ENCODE results near the gene OR10H3.

DNA sequence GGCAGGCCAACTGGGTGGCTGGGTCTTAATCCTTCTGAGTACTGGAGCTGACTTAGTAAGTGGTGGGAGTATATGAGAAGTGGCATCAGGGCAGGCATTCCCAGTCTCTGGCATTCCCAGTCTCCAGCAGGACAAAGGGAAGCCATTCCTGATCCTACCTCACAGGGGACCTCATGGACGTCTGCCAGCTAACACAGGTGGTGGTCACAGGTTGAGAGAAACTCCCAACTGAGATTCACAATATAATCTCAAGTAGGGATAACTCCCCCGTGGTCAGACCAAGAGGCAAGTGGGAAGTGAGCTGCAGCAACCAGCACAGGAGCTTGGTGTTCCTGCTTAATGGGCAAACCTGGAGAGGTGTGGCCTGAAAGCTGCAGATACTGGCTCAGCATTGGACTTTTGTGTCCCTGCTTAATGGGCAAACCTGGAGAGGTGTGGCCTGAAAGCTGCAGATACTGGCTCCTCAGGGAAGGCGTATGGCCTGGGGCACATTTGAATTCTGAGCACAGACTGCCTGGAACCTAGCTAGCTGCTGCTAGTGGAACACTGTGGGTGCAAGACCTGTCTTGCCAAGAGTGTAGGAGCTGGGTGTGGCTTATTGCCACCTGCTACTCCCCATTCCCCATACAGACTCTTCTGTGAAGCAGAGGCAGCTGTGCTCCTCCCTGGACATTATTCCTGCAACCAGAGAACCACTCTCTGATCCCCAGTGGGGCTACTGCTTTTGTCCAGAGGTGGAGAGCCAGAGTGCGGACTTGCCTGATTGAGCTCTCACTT, 35.8 kb upstream of the OR10H3 start:
- TF ChIP-seq, protein P1, sequence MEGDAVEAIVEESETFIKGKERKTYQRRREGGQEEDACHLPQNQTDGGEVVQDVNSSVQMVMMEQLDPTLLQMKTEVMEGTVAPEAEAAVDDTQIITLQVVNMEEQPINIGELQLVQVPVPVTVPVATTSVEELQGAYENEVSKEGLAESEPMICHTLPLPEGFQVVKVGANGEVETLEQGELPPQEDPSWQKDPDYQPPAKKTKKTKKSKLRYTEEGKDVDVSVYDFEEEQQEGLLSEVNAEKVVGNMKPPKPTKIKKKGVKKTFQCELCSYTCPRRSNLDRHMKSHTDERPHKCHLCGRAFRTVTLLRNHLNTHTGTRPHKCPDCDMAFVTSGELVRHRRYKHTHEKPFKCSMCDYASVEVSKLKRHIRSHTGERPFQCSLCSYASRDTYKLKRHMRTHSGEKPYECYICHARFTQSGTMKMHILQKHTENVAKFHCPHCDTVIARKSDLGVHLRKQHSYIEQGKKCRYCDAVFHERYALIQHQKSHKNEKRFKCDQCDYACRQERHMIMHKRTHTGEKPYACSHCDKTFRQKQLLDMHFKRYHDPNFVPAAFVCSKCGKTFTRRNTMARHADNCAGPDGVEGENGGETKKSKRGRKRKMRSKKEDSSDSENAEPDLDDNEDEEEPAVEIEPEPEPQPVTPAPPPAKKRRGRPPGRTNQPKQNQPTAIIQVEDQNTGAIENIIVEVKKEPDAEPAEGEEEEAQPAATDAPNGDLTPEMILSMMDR (IDR thresholded peaks at IDR 0.05; ENCODE audit: insufficient read depth, low read length, poor library complexity, severe bottlenecking) = no peak
- TF ChIP-seq EZH2phosphoT487 (conservative IDR thresholded peaks at IDR 0.05; ENCODE audit: low read length) = no peak
